HG02840 (cell line): ENCODE data around the gene GRB10.

ENCODE experiments used
- ATAC-seq: cut with Tn5 transposase; IDR thresholded peaks from one replicate; pipeline ENCODE4 v1.9.1; 2021; ENCODE audit warnings: mild to moderate bottlenecking, moderate library complexity, moderate number of reproducible peaks; ENCODE audit not compliant: unreplicated experiment, low FRiP score

The GRB10 gene

DNA sequence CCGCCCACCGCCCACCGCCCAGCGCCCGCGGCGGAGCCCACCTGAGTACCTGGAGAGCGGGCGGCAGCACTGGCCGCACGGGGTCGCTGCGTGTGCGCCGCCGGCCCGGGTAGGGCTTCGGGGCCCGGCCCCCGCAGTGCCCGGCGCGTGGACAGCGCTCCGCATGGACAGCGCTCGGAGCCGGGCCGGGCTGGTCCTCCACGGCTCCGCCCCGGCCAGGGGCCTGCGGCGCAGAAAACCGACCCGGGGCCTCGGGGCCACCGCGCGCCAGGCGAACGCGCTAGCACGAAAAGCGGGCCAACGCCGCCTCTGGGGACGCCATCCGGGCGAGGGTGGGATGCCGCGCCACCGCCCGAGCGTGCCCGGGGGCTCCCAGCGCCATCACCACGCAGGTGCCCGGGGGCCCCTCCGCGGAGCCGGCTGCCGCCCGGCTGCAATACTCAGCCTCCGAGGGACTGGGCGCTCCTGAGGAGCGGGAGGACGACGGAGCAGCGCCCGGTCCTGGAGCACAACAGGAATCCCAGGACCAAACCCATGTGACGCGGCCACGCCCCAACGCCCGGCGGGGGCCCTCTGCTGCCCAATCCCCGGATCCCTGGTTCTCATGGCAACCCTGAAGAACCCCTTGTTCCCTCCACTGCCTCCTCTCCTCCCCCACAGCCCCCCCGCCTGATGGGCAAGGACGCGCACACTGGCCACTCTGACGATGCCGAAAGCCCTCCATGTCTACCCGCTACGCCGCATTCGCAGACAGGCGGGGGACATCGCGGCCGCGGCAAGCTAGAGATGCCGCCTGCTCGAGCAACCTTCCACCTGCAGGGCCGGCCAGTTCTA, at the start of gene GRB10:
GRB10 (minus strand) TSS at position 522 of the 834 bp plus-strand sequence. CDS start 50,574 bp downstream, outside the sequence.
- no peak for ATAC-seq

- no peak for ATAC-seq
These were observed 46.1 kb upstream of the GRB10 start for GRCh38 chr7:50828801-50829200.

DNA sequence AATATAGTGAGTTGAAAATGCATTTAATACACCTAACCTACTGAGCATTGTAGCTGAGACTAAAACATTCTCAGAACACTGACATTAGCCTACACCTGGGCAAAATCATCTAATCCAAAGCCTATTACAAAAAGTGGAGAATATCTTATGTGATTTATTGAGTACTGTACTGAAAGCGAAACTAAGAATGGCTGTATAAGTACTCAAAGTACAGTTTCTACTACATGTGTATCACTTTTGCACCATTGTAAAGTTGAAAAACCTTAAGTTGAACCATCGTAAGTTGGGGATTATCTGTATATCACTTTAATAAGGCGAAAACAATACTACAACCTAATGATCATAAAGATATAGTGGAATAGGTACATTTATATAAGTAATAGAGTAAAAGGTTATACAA, 45.4 kb upstream of the GRB10 start:
- no peak for ATAC-seq

- no peak for ATAC-seq
These were observed 44.6 kb upstream of the GRB10 start for GRCh38 chr7:50827281-50827680.

GRCh38 chr7:50826371-50827172, 43.9 kb upstream of the GRB10 start:
- no peak for ATAC-seq

GRCh38 chr7:50825465-50825864, 42.8 kb upstream of the GRB10 start:
- ATAC-seq: no peak

DNA sequence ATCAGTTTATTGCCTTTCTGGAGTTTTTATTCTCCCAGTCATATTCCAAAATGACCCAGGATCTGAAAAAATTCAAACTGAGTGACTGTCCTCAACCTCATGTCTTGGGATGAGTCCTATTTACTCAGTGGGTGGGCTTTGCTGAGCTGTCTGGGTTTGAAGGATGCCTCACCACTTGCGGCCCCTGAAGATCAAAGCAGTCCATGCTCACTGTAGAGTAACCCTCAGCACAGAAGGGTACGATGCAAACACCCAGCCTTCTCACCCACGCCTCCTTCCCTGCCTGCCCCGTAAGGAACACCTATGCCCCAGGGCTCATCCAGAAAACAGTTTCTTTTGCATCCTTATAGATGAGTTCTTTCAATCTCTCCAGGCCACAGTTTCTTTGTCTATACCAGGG, 42.2 kb upstream of the GRB10 start:
- no peak for ATAC-seq

GRCh38 chr7:50822706-50823105, 40.0 kb upstream of the GRB10 start:
- ATAC-seq: no peak

DNA sequence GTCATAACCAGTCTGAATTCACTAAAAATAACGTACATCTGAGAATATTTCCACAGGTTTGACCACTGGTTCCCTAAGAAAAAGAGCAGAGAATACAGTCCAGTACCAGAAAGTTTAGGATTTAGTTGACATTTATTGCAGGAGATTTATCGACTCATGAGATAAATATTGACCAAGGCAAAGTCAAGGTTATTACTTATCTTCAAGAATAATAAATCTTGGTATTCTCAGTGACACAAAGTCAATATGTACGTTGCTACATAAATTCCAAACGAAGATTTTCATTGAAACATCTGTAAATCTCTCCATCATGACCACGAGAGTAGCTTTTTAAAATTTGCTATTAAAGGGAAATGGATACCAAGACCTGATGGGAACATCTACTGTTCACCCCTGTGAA, 39.4 kb upstream of the GRB10 start:
- ATAC-seq: no peak

GRCh38 chr7:50821457-50822008, 38.8 kb upstream of the GRB10 start:
- no peak for ATAC-seq

- ATAC-seq: no peak
These were observed 35.6 kb upstream of the GRB10 start for GRCh38 chr7:50818324-50818723.

- ATAC-seq: no peak
These were observed 34.9 kb upstream of the GRB10 start for GRCh38 chr7:50817561-50817960.

- no peak for ATAC-seq
These were observed 32.4 kb upstream of the GRB10 start for GRCh38 chr7:50815138-50815537.

GRCh38 chr7:50814166-50814565, 31.5 kb upstream of the GRB10 start:
- no peak for ATAC-seq

GRCh38 chr7:50812841-50813475, 30.3 kb upstream of the GRB10 start:
- ATAC-seq: no peak

GRCh38 chr7:50812094-50812493, 29.4 kb upstream of the GRB10 start:
- ATAC-seq: no peak

- no peak for ATAC-seq
These were observed 25.7 kb upstream of the GRB10 start for GRCh38 chr7:50808282-50808888.

GRCh38 chr7:50807026-50807730, 24.5 kb upstream of the GRB10 start:
- no peak for ATAC-seq

DNA sequence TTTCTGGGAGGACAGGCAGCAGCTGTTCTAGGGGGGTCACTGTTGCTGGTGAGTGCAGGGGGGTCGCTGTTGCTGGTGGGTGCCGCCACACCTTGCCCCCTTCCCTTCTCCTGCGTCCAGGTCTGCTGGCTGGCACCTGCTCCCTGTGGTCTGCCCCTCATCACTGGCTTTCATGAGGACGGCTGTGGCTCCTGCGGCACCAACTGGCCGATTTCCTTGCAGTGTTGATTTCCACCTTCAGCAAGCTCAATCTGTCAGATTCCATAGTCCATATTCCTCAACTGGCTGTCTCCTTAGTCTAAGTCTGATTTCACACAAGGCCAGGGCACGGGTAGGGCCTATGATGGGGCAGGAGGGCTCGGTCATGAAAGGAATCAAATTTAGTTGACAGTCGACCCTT, 23.4 kb upstream of the GRB10 start:
- ATAC-seq: no peak
